Smooth muscle cell (in vitro differentiated cells): ENCODE data around the gene TPD52L3. TPM values are rescaled to one million over a fixed set of nuclear protein-coding genes. Genes with fewer than 3 reads are reported as not detected.
A peak's percentile ranks its signal among the peaks of the same experiment; 100 is the strongest.

ENCODE experiments used
- DNase-seq: peaks from one replicate; lab custom pipeline; 2025; ENCODE audit not compliant: unreplicated experiment; lab: John Stamatoyannopoulos, UW
- H2AFZ ChIP-seq: fragments of 200-600 bp; sonication (generic); 2 replicates; pipeline ENCODE4 v1.6.0; 2016; ENCODE audit warnings: antibody characterized with exemption, low read depth, mild to moderate bottlenecking
- H3F3A ChIP-seq: fragments of 200-600 bp; sonication (generic); 2 replicates; pipeline ENCODE4 v1.6.0; 2017; ENCODE audit warnings: antibody characterized with exemption, low read depth
- H3K27ac ChIP-seq: fragments of 200-600 bp; sonication (generic); 2 replicates; pipeline ENCODE4 v1.5.1; 2016; ENCODE audit warnings: low read depth, mild to moderate bottlenecking
- H3K27me3 ChIP-seq: fragments of 200-600 bp; sonication (generic); 2 replicates; pipeline ENCODE4 v1.6.1; 2016; ENCODE audit warnings: low read depth, mild to moderate bottlenecking
- H3K36me3 ChIP-seq: fragments of 200-600 bp; sonication (generic); 2 replicates; pipeline ENCODE4 v1.5.1; 2016; ENCODE audit warnings: low read depth
- H3K4me1 ChIP-seq: fragments of 200-600 bp; sonication (generic); 2 replicates; pipeline ENCODE4 v1.5.1; 2016; ENCODE audit warnings: low read depth
- H3K4me2 ChIP-seq: fragments of 200-600 bp; sonication (generic); 2 replicates; pipeline ENCODE4 v1.6.0; 2016; ENCODE audit warnings: mild to moderate bottlenecking
- H3K4me3 ChIP-seq: fragments of 200-600 bp; sonication (generic); 2 replicates; pipeline ENCODE4 v1.5.1; 2016; ENCODE audit warnings: mild to moderate bottlenecking
- H3K79me2 ChIP-seq: fragments of 200-600 bp; sonication (generic); 2 replicates; pipeline ENCODE4 v1.6.0; 2016; ENCODE audit warnings: low read depth, mild to moderate bottlenecking
- H3K9ac ChIP-seq: fragments of 200-600 bp; sonication (generic); 2 replicates; pipeline ENCODE4 v1.6.0; 2016; ENCODE audit warnings: low read depth
- H3K9me3 ChIP-seq: fragments of 200-600 bp; sonication (generic); replicated peaks from 2 replicates; pipeline ENCODE4 v1.5.1; 2016; ENCODE audit warnings: low read depth
- H4K20me1 ChIP-seq: fragments of 200-600 bp; sonication (generic); 2 replicates; pipeline ENCODE4 v1.6.0; 2016; ENCODE audit warnings: low read depth
- WGBS: methylation state at CpG from one replicate; pipeline ENCODE4 v1.1.7; 2016; ENCODE audit warnings: low lambda C conversion rate; 5-methylcytosine and 5-hydroxymethylcytosine counted together
- polyA plus RNA-seq: library from polyadenylated mRNA; unstranded; fragments of >200 nt; fragmentation: Nextera tagmentation; extraction: Ambion mirVana; gene quantifications from 2 replicates; pipeline ENCODE4 v1.2.1, GENCODE V29; 2016
- total RNA-seq: library from RNA; depleted of rRNA; stranded (reverse); fragments of >200 nt; gene quantifications from 2 replicates; pipeline ENCODE4 v1.2.3, GENCODE V29; 2014
- TF ChIP-seq, protein P1 (sequence below): fragments of 200-600 bp; sonication (generic); IDR thresholded peaks from 2 replicates; pipeline ENCODE4 v1.5.1; 2017; ENCODE audit warnings: borderline replicate concordance, mild to moderate bottlenecking, antibody characterized with exemption; ENCODE audit not compliant: insufficient read depth, poor library complexity, severe bottlenecking

The TPD52L3 gene
- total and polyA plus RNA-seq, 2 experiments from 2014 or later, result not detected

DNA sequence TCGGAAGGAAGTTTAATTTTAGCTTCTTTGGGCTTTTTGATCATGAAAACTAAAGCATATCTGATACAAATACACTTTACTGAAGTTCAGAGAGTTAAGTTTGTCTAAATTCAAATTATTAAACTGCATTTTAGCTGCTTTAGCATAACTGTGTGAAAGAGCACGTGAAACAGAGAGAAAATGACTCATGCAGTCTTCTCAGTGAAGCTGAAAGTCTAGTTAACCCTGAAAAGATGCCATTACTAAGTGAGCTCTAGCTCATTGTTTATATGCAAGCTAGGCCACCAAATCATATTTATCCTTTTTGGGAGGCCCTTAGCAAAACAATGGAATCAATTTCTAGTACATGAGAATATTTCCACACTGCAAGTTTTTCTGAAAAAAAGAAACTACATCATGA is 27.6 kb downstream of the TPD52L3 start:
- Histone ChIP-seq H3F3A (no peaks in the 10 kb centered on the region), H3K36me3 (no peaks in the 10 kb centered on the region), H3K9me3 (no peaks in the 10 kb centered on the region), H4K20me1 (no peaks in the 10 kb centered on the region), H3K9ac (peak overlapping the region; percentile 27), H3K79me2 (no peaks in the 10 kb centered on the region), H3K4me2 (peak overlapping the region; percentile 23), H3K4me1 (no peaks in the 10 kb centered on the region), H3K27me3 (no peaks in the 10 kb centered on the region), H3K4me3 (no peak overlapping the region), H3K27ac (peak overlapping the region; percentile 75), H2AFZ (peak overlapping the region; percentile 81)
- WGBS, result 40% methylated on average over 2 of the region's 2 CpGs
- DNase-seq, result no peak
- TF ChIP-seq, protein P1, sequence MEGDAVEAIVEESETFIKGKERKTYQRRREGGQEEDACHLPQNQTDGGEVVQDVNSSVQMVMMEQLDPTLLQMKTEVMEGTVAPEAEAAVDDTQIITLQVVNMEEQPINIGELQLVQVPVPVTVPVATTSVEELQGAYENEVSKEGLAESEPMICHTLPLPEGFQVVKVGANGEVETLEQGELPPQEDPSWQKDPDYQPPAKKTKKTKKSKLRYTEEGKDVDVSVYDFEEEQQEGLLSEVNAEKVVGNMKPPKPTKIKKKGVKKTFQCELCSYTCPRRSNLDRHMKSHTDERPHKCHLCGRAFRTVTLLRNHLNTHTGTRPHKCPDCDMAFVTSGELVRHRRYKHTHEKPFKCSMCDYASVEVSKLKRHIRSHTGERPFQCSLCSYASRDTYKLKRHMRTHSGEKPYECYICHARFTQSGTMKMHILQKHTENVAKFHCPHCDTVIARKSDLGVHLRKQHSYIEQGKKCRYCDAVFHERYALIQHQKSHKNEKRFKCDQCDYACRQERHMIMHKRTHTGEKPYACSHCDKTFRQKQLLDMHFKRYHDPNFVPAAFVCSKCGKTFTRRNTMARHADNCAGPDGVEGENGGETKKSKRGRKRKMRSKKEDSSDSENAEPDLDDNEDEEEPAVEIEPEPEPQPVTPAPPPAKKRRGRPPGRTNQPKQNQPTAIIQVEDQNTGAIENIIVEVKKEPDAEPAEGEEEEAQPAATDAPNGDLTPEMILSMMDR, result no peak

DNA sequence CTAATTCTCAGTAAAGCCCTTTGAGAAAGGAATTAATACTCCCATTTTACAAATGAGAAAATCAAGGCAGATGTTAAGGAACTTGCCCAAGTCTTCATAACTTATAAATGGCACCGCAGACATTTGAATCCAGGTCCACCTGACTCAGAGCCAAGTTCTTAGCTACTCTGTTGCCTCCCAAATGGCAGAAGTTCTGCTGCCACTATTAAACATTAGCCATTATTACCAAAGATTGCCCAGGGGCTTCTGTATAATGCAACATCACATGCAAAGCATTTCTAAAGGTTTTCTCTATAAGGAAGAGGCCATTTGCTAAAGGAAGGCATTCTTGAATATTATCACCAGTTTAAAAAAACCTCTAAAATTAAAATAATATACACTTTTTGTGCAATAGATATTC is 28.3 kb downstream of the TPD52L3 start:
- 74% methylated on average over 1 of the region's 1 CpG for WGBS
- Histone ChIP-seq H3K27ac (peak overlapping the region; percentile 75), H3K4me2 (no peak overlapping the region), H2AFZ (peak overlapping the region; percentile 81), H4K20me1 (no peaks in the 10 kb centered on the region), H3K27me3 (no peaks in the 10 kb centered on the region), H3K4me1 (no peaks in the 10 kb centered on the region), H3K4me3 (no peak overlapping the region), H3K79me2 (no peaks in the 10 kb centered on the region), H3F3A (no peaks in the 10 kb centered on the region), H3K9me3 (no peaks in the 10 kb centered on the region), H3K36me3 (no peaks in the 10 kb centered on the region), H3K9ac (no peak overlapping the region)
- no peak for DNase-seq
- TF ChIP-seq, protein P1, result no peak

DNA sequence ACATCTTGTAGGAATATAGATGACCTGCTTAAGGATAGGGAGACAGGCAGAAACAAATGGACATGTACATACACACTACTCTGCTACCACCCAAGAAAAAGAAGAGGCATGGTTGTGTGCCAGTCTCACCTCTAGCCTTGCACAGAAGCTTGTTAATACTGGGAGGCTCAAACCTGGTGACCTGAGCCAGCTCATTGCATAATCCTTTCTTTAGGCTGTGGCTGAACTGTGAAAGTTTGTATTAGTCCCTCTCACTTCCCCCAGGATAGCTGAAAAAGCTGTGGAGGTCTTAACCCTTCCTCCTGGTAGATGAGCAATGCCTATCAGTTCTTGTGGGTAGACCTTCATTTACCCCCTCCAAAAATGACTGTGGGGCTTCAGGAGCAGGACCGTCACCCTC is 28.7 kb downstream of the TPD52L3 start:
- no peak overlapping the region for H3K27ac ChIP-seq
- WGBS, result 95% methylated on average over 1 of the region's 1 CpG
- H4K20me1 ChIP-seq, result no peaks in the 10 kb centered on the region
- no peak overlapping the region for H2AFZ ChIP-seq
- H3K79me2 ChIP-seq, result no peaks in the 10 kb centered on the region
- H3K9me3 ChIP-seq, result no peaks in the 10 kb centered on the region
- H3F3A ChIP-seq, result no peaks in the 10 kb centered on the region
- no peaks in the 10 kb centered on the region for H3K27me3 ChIP-seq
- DNase-seq, result no peak
- H3K4me3 ChIP-seq, result no peak overlapping the region
- TF ChIP-seq, protein P1, result no peak
- H3K9ac ChIP-seq, result no peak overlapping the region
- no peaks in the 10 kb centered on the region for H3K36me3 ChIP-seq
- H3K4me2 ChIP-seq, result no peak overlapping the region
- H3K4me1 ChIP-seq, result no peaks in the 10 kb centered on the region

DNA sequence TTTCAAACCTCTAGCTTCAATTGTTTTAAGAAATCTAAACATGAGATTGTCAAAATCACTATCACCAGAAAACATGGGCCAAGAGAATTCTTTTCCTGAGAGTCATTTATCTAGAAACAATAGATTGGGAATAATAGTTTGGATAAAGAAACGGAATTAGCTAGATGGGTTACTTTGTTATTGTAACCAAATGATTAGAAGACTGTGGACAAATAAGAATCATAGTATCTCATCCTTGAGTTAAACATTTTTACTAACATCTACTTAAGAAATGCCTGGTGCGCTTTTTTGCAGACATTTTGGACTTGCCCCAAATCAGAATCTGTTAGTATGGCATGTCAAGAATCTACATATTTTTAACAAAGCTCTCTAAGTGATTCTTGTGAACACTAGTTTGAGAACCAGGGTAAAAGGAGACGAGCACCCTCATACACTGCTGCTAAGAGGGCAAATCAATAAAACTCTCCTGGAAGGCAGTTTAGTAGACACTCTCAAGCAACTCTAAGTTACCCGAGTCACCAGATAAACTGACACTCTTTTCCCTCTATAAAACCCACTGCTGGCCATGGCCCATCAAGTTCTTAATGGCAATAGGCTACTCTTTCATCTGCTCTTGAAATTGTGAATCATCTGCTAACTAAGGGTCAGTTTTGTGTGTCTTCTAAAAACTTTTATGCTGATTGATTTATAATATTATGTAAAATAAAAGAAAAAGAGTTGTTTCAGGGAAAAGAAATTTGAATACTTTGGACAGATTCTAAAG is 39.1 kb downstream of the TPD52L3 start:
- H3K36me3 ChIP-seq, result no peaks in the 10 kb centered on the region
- WGBS, result 74% methylated on average over 4 of the region's 4 CpGs
- no peaks in the 10 kb centered on the region for H3K79me2 ChIP-seq
- H3K4me1 ChIP-seq, result no peaks in the 10 kb centered on the region
- no peak overlapping the region for H2AFZ ChIP-seq
- H3K4me2 ChIP-seq, result no peak overlapping the region
- no peak overlapping the region for H3K9ac ChIP-seq
- H3K9me3 ChIP-seq, result no peaks in the 10 kb centered on the region
- H4K20me1 ChIP-seq, result no peaks in the 10 kb centered on the region
- H3F3A ChIP-seq, result no peaks in the 10 kb centered on the region
- H3K27ac ChIP-seq, result no peak overlapping the region
- no peaks in the 10 kb centered on the region for H3K27me3 ChIP-seq
- TF ChIP-seq, protein P1, result no peak
- DNase-seq, result no peak
- H3K4me3 ChIP-seq, result no peak overlapping the region
